ENCODE measurements around the gene LIN52. TPM values are rescaled to one million over a fixed set of nuclear protein-coding genes. Genes with fewer than 3 reads are reported as not detected.

The LIN52 gene
- total RNA-seq, 1 donor from 2014 or later = 7.3 TPM

DNA sequence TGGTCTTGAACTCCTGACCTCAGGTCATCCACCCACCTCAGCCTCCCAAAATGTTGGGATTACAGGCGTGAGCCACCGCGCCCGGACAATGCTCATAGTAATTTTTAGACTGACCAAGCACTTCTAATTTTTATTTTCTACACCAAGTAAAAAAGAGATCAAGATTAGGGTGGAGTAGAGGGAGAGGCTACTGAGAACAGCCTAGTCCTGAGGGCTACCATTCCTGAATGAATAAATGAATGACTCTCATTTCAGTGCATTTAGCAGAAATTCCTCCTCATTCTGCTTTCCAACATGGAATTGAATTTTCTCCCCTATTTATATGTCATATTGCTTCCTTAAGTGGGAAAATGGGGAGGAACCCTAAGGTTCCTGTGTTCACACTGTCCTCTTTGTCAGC is 39.2 kb upstream of the LIN52 start:
- Mint-ChIP-seq H3K9me3 (ENCODE audit: unreplicated experiment) (no peaks in the 10 kb centered on the region), H3K4me3 (ENCODE audit: unreplicated experiment) (no peak overlapping the region), H3K27me3 (ENCODE audit: unreplicated experiment) (no peaks in the 10 kb centered on the region), H3K27ac (ENCODE audit: unreplicated experiment) (no peak overlapping the region), H3K36me3 (ENCODE audit: low read depth, unreplicated experiment) (no peaks in the 10 kb centered on the region), H3K4me1 (ENCODE audit: unreplicated experiment) (peaks cover 4% of the 10 kb centered on the region)
- TF ChIP-seq, protein P1, sequence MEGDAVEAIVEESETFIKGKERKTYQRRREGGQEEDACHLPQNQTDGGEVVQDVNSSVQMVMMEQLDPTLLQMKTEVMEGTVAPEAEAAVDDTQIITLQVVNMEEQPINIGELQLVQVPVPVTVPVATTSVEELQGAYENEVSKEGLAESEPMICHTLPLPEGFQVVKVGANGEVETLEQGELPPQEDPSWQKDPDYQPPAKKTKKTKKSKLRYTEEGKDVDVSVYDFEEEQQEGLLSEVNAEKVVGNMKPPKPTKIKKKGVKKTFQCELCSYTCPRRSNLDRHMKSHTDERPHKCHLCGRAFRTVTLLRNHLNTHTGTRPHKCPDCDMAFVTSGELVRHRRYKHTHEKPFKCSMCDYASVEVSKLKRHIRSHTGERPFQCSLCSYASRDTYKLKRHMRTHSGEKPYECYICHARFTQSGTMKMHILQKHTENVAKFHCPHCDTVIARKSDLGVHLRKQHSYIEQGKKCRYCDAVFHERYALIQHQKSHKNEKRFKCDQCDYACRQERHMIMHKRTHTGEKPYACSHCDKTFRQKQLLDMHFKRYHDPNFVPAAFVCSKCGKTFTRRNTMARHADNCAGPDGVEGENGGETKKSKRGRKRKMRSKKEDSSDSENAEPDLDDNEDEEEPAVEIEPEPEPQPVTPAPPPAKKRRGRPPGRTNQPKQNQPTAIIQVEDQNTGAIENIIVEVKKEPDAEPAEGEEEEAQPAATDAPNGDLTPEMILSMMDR (IDR thresholded peaks at IDR 0.05; ENCODE audit: unreplicated experiment) = no peak
- no peak for DNase-seq (ENCODE audit: low spot score)

DNA sequence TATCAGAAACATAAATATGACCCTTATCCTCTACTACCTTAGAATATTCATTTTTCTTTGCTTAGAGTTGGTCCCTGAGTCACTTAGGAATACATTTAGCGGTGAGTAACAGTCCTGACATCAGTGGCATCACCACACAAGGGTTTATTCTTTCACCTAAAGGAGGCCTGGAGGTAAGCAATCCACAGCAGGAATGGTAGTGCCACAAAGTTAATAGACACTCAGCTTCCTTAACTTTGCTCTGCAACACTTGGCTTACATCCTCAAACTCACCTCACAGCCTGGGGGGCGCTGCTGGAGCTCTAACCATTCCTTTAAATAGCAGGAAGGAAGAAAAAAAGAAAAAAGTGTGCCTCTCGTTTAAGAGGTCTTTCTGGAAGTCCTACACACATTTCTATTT is 36.5 kb upstream of the LIN52 start:
- no peaks in the 10 kb centered on the region for H3K9me3 Mint-ChIP-seq (ENCODE audit: unreplicated experiment)
- H3K4me3 Mint-ChIP-seq (ENCODE audit: unreplicated experiment) = no peak overlapping the region
- no peaks in the 10 kb centered on the region for H3K27me3 Mint-ChIP-seq (ENCODE audit: unreplicated experiment)
- TF ChIP-seq, protein P1 (IDR thresholded peaks at IDR 0.05; ENCODE audit: unreplicated experiment) = no peak
- H3K27ac Mint-ChIP-seq (ENCODE audit: unreplicated experiment) = no peak overlapping the region
- peaks cover 4% of the 10 kb centered on the region for H3K4me1 Mint-ChIP-seq (ENCODE audit: unreplicated experiment)
- H3K36me3 Mint-ChIP-seq (ENCODE audit: low read depth, unreplicated experiment) = no peaks in the 10 kb centered on the region
- peak; percentile 30 for DNase-seq (ENCODE audit: low spot score)

DNA sequence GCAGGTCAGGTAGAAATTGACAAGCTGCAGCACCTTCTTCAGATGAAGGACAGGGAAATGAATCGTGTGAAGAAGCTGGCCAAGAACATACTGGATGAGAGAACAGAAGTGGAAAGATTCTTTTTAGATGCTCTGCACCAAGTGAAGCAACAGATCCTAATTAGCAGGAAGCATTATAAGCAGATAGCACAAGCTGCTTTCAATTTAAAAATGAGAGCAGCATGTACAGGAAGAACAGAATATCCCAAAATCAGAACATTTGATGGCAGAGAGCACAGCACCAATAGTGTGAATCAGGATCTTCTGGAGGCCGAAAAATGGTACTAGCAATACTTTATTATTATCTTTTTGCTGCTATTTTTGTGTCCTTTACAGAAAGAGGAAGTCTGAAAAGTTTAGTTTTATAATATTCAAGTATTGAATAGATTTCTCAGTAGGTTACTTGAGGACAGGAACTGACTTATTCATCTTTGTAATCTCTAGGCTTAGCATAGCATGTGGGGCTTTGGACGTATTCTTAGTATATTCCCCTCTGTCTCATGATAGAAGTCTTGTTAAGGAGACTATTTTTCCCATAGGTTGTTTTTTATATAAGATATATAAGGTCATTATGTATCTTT is 34.8 kb upstream of the LIN52 start:
- DNase-seq (ENCODE audit: low spot score) = no peak
- Mint-ChIP-seq H3K27me3 (ENCODE audit: unreplicated experiment) (peaks cover 1% of the 10 kb centered on the region), H3K4me3 (ENCODE audit: unreplicated experiment) (no peak overlapping the region), H3K4me1 (ENCODE audit: unreplicated experiment) (peaks cover 4% of the 10 kb centered on the region), H3K27ac (ENCODE audit: unreplicated experiment) (no peak overlapping the region), H3K9me3 (ENCODE audit: unreplicated experiment) (no peaks in the 10 kb centered on the region), H3K36me3 (ENCODE audit: low read depth, unreplicated experiment) (no peaks in the 10 kb centered on the region)
- TF ChIP-seq, protein P1 (IDR thresholded peaks at IDR 0.05; ENCODE audit: unreplicated experiment) = no peak

- H3K27ac Mint-ChIP-seq (ENCODE audit: unreplicated experiment) = no peak overlapping the region
- H3K27me3 Mint-ChIP-seq (ENCODE audit: unreplicated experiment) = no peaks in the 10 kb centered on the region
- H3K36me3 Mint-ChIP-seq (ENCODE audit: low read depth, unreplicated experiment) = no peaks in the 10 kb centered on the region
- H3K4me1 Mint-ChIP-seq (ENCODE audit: unreplicated experiment) = peaks cover 6% of the 10 kb centered on the region
- H3K4me3 Mint-ChIP-seq (ENCODE audit: unreplicated experiment) = no peak overlapping the region
- H3K9me3 Mint-ChIP-seq (ENCODE audit: unreplicated experiment) = no peaks in the 10 kb centered on the region
- TF ChIP-seq, protein P1 (IDR thresholded peaks at IDR 0.05; ENCODE audit: unreplicated experiment) = no peak
- DNase-seq (ENCODE audit: low spot score) = no peak
These were observed 22.0 kb upstream of the LIN52 start for GRCh38 chr14:74062809-74063150.

- Mint-ChIP-seq H3K27me3 (ENCODE audit: unreplicated experiment) (no peaks in the 10 kb centered on the region), H3K4me1 (ENCODE audit: unreplicated experiment) (peaks cover 6% of the 10 kb centered on the region), H3K9me3 (ENCODE audit: unreplicated experiment) (no peaks in the 10 kb centered on the region), H3K27ac (ENCODE audit: unreplicated experiment) (no peak overlapping the region), H3K36me3 (ENCODE audit: low read depth, unreplicated experiment) (no peaks in the 10 kb centered on the region), H3K4me3 (ENCODE audit: unreplicated experiment) (no peak overlapping the region)
- no peak for DNase-seq (ENCODE audit: low spot score)
- TF ChIP-seq, protein P1 (IDR thresholded peaks at IDR 0.05; ENCODE audit: unreplicated experiment) = no peak
These were observed 20.3 kb upstream of the LIN52 start for GRCh38 chr14:74064426-74064825.

Measured in endothelial cell (in vitro differentiated cells).